Trophoblast cell (in vitro differentiated cells and primary cell): Measurements from ENCODE around the gene SNRNP70.
"Not testable (repeated sequence)": the region's sequence is repeated elsewhere in the genome, so short reads cannot be mapped to it uniquely, and the experiment has no call there.

ENCODE experiments used
- DNase-seq, 2 donors: peaks; one replicate each; pipeline ENCODE4 v3.0.0-alpha.2; 2016
- H2AFZ ChIP-seq: 2 replicates; pipeline ENCODE4 v1.6.1; 2013; ENCODE audit warnings: low read length, moderate library complexity, mild to moderate bottlenecking; ENCODE audit not compliant: insufficient read depth, poor library complexity
- H2AK5ac ChIP-seq: 2 replicates; pipeline ENCODE4 v1.6.1; 2013; ENCODE audit warnings: mild to moderate bottlenecking, low read length
- H2BK120ac ChIP-seq: 2 replicates; pipeline ENCODE4 v1.6.1; 2013; ENCODE audit warnings: low read length, mild to moderate bottlenecking, moderate library complexity; ENCODE audit not compliant: insufficient read depth, poor library complexity
- H2BK12ac ChIP-seq: 2 replicates; pipeline ENCODE4 v1.6.1; 2013; ENCODE audit warnings: mild to moderate bottlenecking, low read length, moderate library complexity
- H2BK5ac ChIP-seq: 2 replicates; pipeline ENCODE4 v1.6.1; 2013; ENCODE audit warnings: low read length, low read depth, moderate library complexity, mild to moderate bottlenecking; ENCODE audit not compliant: poor library complexity
- H3K14ac ChIP-seq: 2 replicates; pipeline ENCODE4 v1.6.1; 2013; ENCODE audit warnings: mild to moderate bottlenecking, low read length
- H3K18ac ChIP-seq: 2 replicates; pipeline ENCODE4 v1.6.1; 2013; ENCODE audit warnings: mild to moderate bottlenecking, low read length
- H3K23ac ChIP-seq: 2 replicates; pipeline ENCODE4 v1.6.1; 2013; ENCODE audit warnings: low read length
- H3K27ac ChIP-seq: 2 replicates; pipeline ENCODE4 v1.5.1; 2013; ENCODE audit warnings: low read depth, mild to moderate bottlenecking, inconsistent platforms, low read length, moderate library complexity
- H3K27me3 ChIP-seq: 2 replicates; pipeline ENCODE4 v1.6.1; 2013; ENCODE audit warnings: inconsistent platforms, mild to moderate bottlenecking, low read length, moderate library complexity; ENCODE audit not compliant: insufficient read depth
- H3K36me3 ChIP-seq, 2 experiments: 1 replicate in 1 of 2; 2 replicates in 1 of 2; pipeline ENCODE4 v1.6.1; 2013; ENCODE audit warnings: low read length in 2 of 2, mild to moderate bottlenecking in 2 of 2, moderate library complexity in 1 of 2; ENCODE audit not compliant: insufficient read depth in 2 of 2, control insufficient read depth in 1 of 2
- H3K4ac ChIP-seq: 2 replicates; pipeline ENCODE4 v1.6.1; 2013; ENCODE audit warnings: low read depth, mild to moderate bottlenecking, low read length, moderate library complexity
- H3K4me1 ChIP-seq, 2 experiments: 1 replicate in 1 of 2; 2 replicates in 1 of 2; pipeline ENCODE4 v1.6.1; 2013; ENCODE audit warnings: low read length in 2 of 2, mild to moderate bottlenecking in 2 of 2, moderate library complexity in 1 of 2; ENCODE audit not compliant: insufficient read depth in 2 of 2, control insufficient read depth in 1 of 2
- H3K4me2 ChIP-seq: 2 replicates; pipeline ENCODE4 v1.6.1; 2013; ENCODE audit warnings: inconsistent platforms, mild to moderate bottlenecking, low read length, moderate library complexity
- H3K4me3 ChIP-seq: 2 replicates; pipeline ENCODE4 v1.5.1; 2013; ENCODE audit warnings: mild to moderate bottlenecking, low read depth, low read length, inconsistent platforms
- H3K79me1 ChIP-seq: one replicate; pipeline ENCODE4 v1.6.1; 2013; ENCODE audit warnings: low read length
- H3K79me2 ChIP-seq: 2 replicates; pipeline ENCODE4 v1.6.1; 2013; ENCODE audit warnings: low read length, mild to moderate bottlenecking; ENCODE audit not compliant: control insufficient read depth, insufficient read depth, poor library complexity
- H3K9ac ChIP-seq: 2 replicates; pipeline ENCODE4 v1.6.1; 2013; ENCODE audit warnings: mild to moderate bottlenecking, low read length
- H3K9me3 ChIP-seq: 2 replicates; pipeline ENCODE4 v1.6.1; 2013; ENCODE audit warnings: low read depth, mild to moderate bottlenecking, control low read depth, inconsistent platforms, low read length; ENCODE audit not compliant: insufficient read depth
- H4K12ac ChIP-seq: 2 replicates; pipeline ENCODE4 v1.6.1; 2013; ENCODE audit warnings: low read depth, mild to moderate bottlenecking, low read length, moderate library complexity
- H4K8ac ChIP-seq: 2 replicates; pipeline ENCODE4 v1.6.1; 2013; ENCODE audit warnings: low read depth, mild to moderate bottlenecking, low read length, moderate library complexity
- H4K91ac ChIP-seq: one replicate; pipeline ENCODE4 v1.6.1; 2013; ENCODE audit warnings: low read depth, mild to moderate bottlenecking, low read length, moderate library complexity
- WGBS: extraction: QIAGEN DNeasy Blood & Tissue Kit; methylation state at CpG from one replicate; pipeline ENCODE4 v1.1.7; 2013; ENCODE audit warnings: missing lambda C conversion rate; ENCODE audit not compliant: insufficient read length, insufficient coverage; ENCODE audit errors: extremely low coverage; 5-methylcytosine and 5-hydroxymethylcytosine counted together

The SNRNP70 gene

GRCh38 chr19:49056902-49057596 is 28.2 kb upstream of the SNRNP70 start:
- not testable (repeated sequence) for H4K12ac ChIP-seq, H3K9ac ChIP-seq, H2BK12ac ChIP-seq, H3K36me3 ChIP-seq, H3K9me3 ChIP-seq, H2BK5ac ChIP-seq, H3K18ac ChIP-seq, H3K23ac ChIP-seq, H3K27ac ChIP-seq, H3K27me3 ChIP-seq, H3K4ac ChIP-seq, H3K79me2 ChIP-seq, H2AK5ac ChIP-seq, H2BK120ac ChIP-seq, DNase-seq
- peak overlapping the region; percentile 11 for H3K14ac ChIP-seq
- H2AFZ ChIP-seq, result peak overlapping the region; percentile 4
- H3K4me2 ChIP-seq, result peak overlapping the region; percentile 75
- H4K8ac ChIP-seq, result peak overlapping the region; percentile 46
- peaks cover 16% of the 10 kb centered on the region for H3K79me1 ChIP-seq
- no CpG with 5 or more reads among the region's 34 CpGs for WGBS
- peaks cover 2 to 16% of the 10 kb centered on the region in 2 experiments for H3K4me1 ChIP-seq
- H4K91ac ChIP-seq, result peak overlapping the region; percentile 29
- peak overlapping the region; percentile 50 for H3K4me3 ChIP-seq

- Histone ChIP-seq H4K8ac (peak within 1 kb of the TSS; percentile 46), H3K4ac (no peak within 1 kb of the TSS), H3K9ac (no peak within 1 kb of the TSS), H2AFZ (peak within 1 kb of the TSS; percentile 4), H3K18ac (peak within 1 kb of the TSS; percentile 42), H2BK120ac (no peak within 1 kb of the TSS), H4K91ac (peak within 1 kb of the TSS; percentile 29), H2BK5ac (no peak within 1 kb of the TSS), H3K4me1 (peaks cover 2 to 16% of the 10 kb centered on the region in 2 experiments), H3K36me3 (peaks cover 0 to 2% of the 10 kb centered on the region in 2 experiments), H3K27ac (no peak within 1 kb of the TSS), H2AK5ac (no peak within 1 kb of the TSS), H3K4me2 (peak within 1 kb of the TSS; percentile 75), H4K12ac (no peak within 1 kb of the TSS), H3K23ac (no peak within 1 kb of the TSS), H3K79me2 (peaks cover 4% of the 10 kb centered on the region), H2BK12ac (no peak within 1 kb of the TSS), H3K14ac (peak within 1 kb of the TSS; percentile 11), H3K9me3 (peaks cover 2% of the 10 kb centered on the region), H3K4me3 (peak within 1 kb of the TSS; percentile 62), H3K79me1 (peaks cover 16% of the 10 kb centered on the region), H3K27me3 (peaks cover 5% of the 10 kb centered on the region)
- WGBS, result no CpG with 5 or more reads among the region's 38 CpGs
- DNase-seq, result peak in 1 of 2 donors; percentile 62
Observed at GRCh38 chr19:49057636-49058234, 27.5 kb upstream of the SNRNP70 start, which contains the start of gene CGB7. TSS of gene CGB7 (minus strand) at chr19:49057749. CDS start at chr19:49055375, 2,374 bp downstream.

DNA sequence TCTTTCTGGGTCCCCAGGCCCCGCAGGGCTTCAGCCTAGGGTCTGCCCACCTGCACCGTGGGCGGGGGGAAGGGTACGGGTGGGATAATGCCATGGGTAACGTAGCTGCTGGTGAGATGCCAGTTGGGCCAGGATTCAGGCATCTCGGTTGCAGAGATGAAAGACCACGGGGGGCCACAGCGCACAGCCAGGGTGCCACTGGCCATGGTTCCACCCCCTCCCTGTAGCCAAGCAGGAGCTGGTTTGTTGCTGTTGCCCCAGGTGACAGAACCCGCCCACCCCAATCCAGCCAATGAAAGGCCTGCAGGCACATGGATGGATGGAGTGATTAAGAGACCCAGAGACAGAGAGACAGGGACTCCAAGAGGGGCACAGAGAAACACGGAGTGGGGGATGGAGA is 26.7 kb upstream of the SNRNP70 start:
- no peak for DNase-seq
- H3K4ac ChIP-seq, result no peak overlapping the region
- no peak overlapping the region for H4K8ac ChIP-seq
- no peak overlapping the region for H3K18ac ChIP-seq
- no peak overlapping the region for H2AK5ac ChIP-seq
- H3K9ac ChIP-seq, result no peak overlapping the region
- H3K23ac ChIP-seq, result no peak overlapping the region
- H3K79me2 ChIP-seq, result peaks cover 4% of the 10 kb centered on the region
- H3K27ac ChIP-seq, result no peak overlapping the region
- H3K9me3 ChIP-seq, result peaks cover under 1% of the 10 kb centered on the region
- no peak overlapping the region for H4K12ac ChIP-seq
- no peak overlapping the region for H3K14ac ChIP-seq
- H4K91ac ChIP-seq, result no peak overlapping the region
- H3K36me3 ChIP-seq, result peaks cover 0 to 2% of the 10 kb centered on the region in 2 experiments
- H2AFZ ChIP-seq, result no peak overlapping the region
- WGBS, result no CpG with 5 or more reads among the region's 10 CpGs
- H2BK120ac ChIP-seq, result no peak overlapping the region
- H2BK5ac ChIP-seq, result no peak overlapping the region
- H3K27me3 ChIP-seq, result peaks cover 5% of the 10 kb centered on the region
- H3K4me1 ChIP-seq, result peaks cover 5 to 17% of the 10 kb centered on the region in 2 experiments
- no peak overlapping the region for H3K4me2 ChIP-seq
- H3K4me3 ChIP-seq, result no peak overlapping the region
- H3K79me1 ChIP-seq, result peaks cover 16% of the 10 kb centered on the region
- no peak overlapping the region for H2BK12ac ChIP-seq

DNA sequence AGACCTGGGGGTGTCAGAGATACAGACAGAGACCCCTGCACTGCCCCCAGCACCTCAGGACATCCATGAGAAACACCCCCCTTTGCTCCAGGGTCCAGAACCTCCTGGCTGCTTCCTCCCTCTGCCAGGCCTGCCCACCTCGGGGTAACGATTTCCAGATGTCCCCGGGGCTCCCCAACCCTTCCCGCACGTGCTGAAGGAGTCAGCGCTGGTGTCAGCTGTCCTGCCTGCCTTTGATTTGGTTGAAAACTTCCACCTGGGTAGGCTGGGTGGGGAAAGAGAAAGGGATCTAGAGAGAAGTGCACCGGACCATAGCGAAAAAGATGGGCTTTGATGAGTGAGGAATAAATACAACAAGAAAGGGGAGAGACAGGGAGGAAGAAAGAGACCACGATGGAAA is 26.2 kb upstream of the SNRNP70 start:
- peaks cover 5% of the 10 kb centered on the region for H3K27me3 ChIP-seq

More for the DNA sequence above, 26.2 kb upstream of the SNRNP70 start:
- Histone ChIP-seq H2BK120ac (no peak overlapping the region), H3K23ac (no peak overlapping the region), H3K9me3 (no peaks in the 10 kb centered on the region), H3K14ac (no peak overlapping the region), H2AK5ac (no peak overlapping the region), H3K4ac (no peak overlapping the region), H2BK5ac (no peak overlapping the region), H2AFZ (no peak overlapping the region), H3K4me1 (peaks cover 9 to 22% of the 10 kb centered on the region in 2 experiments), H3K9ac (no peak overlapping the region), H3K18ac (no peak overlapping the region), H2BK12ac (no peak overlapping the region), H3K4me2 (no peak overlapping the region), H4K91ac (no peak overlapping the region), H3K79me1 (peaks cover 16% of the 10 kb centered on the region), H3K4me3 (no peak overlapping the region), H3K27ac (no peak overlapping the region), H4K12ac (no peak overlapping the region), H3K79me2 (peaks cover 4% of the 10 kb centered on the region), H4K8ac (no peak overlapping the region), H3K36me3 (peaks cover 0 to 2% of the 10 kb centered on the region in 2 experiments)
- WGBS, result no CpG with 5 or more reads among the region's 9 CpGs
- no peak for DNase-seq
